Transverse colon (tissue), 3 donors: Measurements from ENCODE around the gene CTRB1.

Source experiments
- POLR2A ChIP-seq: fragments of 450-650 bp; IDR thresholded peaks from one replicate; pipeline ENCODE4 v1.6.1; 2016; ENCODE audit warnings: antibody characterized with exemption, mild to moderate bottlenecking, moderate library complexity
- TF ChIP-seq, protein P1 (sequence below), 5 experiments: fragments of 200-600 bp in 3 of 5; fragments of 450-650 bp in 2 of 5; sonication (generic) in 3 of 5; IDR thresholded peaks; 1 replicate in 2 of 5; 2 replicates in 3 of 5; pipeline ENCODE4 v1.5.1; 2016 to 2017; ENCODE audit warnings: antibody characterized with exemption in 5 of 5, inconsistent platforms in 3 of 5, mild to moderate bottlenecking in 2 of 5, moderate library complexity in 1 of 5

DNA sequence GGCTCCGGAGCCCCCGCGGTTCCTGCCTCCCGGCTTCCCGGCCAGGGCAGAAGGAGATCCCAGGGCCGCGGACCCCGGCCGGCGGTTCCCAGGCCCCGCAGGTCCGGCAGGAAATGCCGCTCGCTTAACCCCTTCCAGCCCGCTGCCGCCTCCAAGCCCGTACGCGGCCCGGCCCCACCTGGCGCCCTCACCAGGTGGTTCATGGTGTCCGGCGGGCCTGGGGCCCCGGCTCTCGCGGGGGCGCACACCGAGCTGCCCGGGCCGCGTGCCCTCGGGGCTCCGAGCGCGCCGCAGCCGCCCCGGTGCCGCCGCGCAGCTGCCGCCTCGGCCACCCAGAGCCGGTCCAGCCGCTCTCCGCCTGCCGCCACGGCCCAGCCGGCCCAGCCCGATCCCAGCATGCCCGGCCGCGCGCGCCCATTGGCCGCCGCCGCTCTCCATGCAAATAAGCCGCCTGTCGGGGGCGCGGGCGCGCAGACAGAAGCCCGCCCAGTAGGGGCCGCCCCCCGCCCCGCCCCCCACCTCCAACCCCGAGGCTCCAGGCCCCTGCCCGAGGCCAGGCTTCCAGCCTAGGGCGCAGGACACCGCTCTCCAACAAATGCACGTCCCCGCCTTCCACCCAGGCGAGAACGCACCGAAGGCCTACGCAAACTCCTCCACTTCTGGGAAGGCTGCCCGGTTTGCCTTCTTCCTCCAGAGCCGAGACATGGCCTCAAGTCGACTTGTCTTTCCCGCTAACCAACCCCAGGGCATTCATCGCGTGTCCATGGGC lies 32.7 kb downstream of the CTRB1 start, which contains the start of gene BCAR1:
- no peak for TF ChIP-seq POLR2A
- TF ChIP-seq, protein P1, sequence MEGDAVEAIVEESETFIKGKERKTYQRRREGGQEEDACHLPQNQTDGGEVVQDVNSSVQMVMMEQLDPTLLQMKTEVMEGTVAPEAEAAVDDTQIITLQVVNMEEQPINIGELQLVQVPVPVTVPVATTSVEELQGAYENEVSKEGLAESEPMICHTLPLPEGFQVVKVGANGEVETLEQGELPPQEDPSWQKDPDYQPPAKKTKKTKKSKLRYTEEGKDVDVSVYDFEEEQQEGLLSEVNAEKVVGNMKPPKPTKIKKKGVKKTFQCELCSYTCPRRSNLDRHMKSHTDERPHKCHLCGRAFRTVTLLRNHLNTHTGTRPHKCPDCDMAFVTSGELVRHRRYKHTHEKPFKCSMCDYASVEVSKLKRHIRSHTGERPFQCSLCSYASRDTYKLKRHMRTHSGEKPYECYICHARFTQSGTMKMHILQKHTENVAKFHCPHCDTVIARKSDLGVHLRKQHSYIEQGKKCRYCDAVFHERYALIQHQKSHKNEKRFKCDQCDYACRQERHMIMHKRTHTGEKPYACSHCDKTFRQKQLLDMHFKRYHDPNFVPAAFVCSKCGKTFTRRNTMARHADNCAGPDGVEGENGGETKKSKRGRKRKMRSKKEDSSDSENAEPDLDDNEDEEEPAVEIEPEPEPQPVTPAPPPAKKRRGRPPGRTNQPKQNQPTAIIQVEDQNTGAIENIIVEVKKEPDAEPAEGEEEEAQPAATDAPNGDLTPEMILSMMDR (IDR thresholded peaks at IDR 0.05) = no peak
